Astrocyte (in vitro differentiated cells and primary cell): Measurements from ENCODE around the gene TPRG1. TPM values are rescaled to one million over a fixed set of nuclear protein-coding genes. Genes with fewer than 3 reads are reported as not detected.

Experiments
- DNase-seq: peaks from one replicate; pipeline ENCODE4 v3.0.0-alpha.2; 2010; ENCODE audit warnings: low read depth
- FAIRE-seq: peaks from 2 replicates; lab custom pipeline; 2011; peaks lifted over from hg19 to GRCh38; lab: Jason Lieb, UNC
- H2AFZ ChIP-seq: 2 replicates; pipeline ENCODE4 v1.6.0; 2012; ENCODE audit warnings: low read depth, low read length, inconsistent platforms
- H3K27ac ChIP-seq: 2 replicates; pipeline ENCODE4 v1.5.1; 2011; ENCODE audit warnings: low read depth, low read length, inconsistent platforms
- H3K27me3 ChIP-seq: 2 replicates; pipeline ENCODE4 v1.6.0; 2011; ENCODE audit warnings: low read length, inconsistent platforms; ENCODE audit not compliant: insufficient read depth
- H3K36me3 ChIP-seq: 2 replicates; pipeline ENCODE4 v1.5.1; 2011; ENCODE audit warnings: low read length, inconsistent platforms; ENCODE audit not compliant: insufficient read depth
- H3K4me1 ChIP-seq: 2 replicates; pipeline ENCODE4 v1.5.1; 2011; ENCODE audit warnings: low read length, inconsistent platforms; ENCODE audit not compliant: insufficient read depth
- H3K4me2 ChIP-seq: 2 replicates; pipeline ENCODE4 v1.6.0; 2012; ENCODE audit warnings: low read length, inconsistent platforms
- H3K4me3 ChIP-seq: 2 replicates; pipeline ENCODE4 v1.5.1; 2011; ENCODE audit warnings: low read depth, mild to moderate bottlenecking, low read length, inconsistent platforms; ENCODE audit not compliant: insufficient read depth
- H3K79me2 ChIP-seq: 2 replicates; pipeline ENCODE4 v1.6.0; 2012; ENCODE audit warnings: mild to moderate bottlenecking, low read length, inconsistent platforms; ENCODE audit not compliant: insufficient read depth
- H3K9ac ChIP-seq: 2 replicates; pipeline ENCODE4 v1.6.0; 2012; ENCODE audit warnings: mild to moderate bottlenecking, low read length, inconsistent platforms
- H3K9me3 ChIP-seq: 2 replicates; pipeline ENCODE4 v1.5.1; 2012; ENCODE audit warnings: low read depth, mild to moderate bottlenecking, low read length, inconsistent platforms; ENCODE audit not compliant: insufficient read depth
- H4K20me1 ChIP-seq: 2 replicates; pipeline ENCODE4 v1.6.0; 2012; ENCODE audit warnings: low read length, inconsistent platforms; ENCODE audit not compliant: insufficient read depth
- H3K27ac Mint-ChIP-seq: one replicate; pipeline ENCODE4 v1.8.0; 2021; ENCODE audit warnings: mild to moderate bottlenecking, mixed read lengths; ENCODE audit not compliant: unreplicated experiment
- H3K27me3 Mint-ChIP-seq: one replicate; pipeline ENCODE4 v1.8.0; 2021; ENCODE audit warnings: low read depth, mixed read lengths; ENCODE audit not compliant: unreplicated experiment
- H3K36me3 Mint-ChIP-seq: one replicate; pipeline ENCODE4 v1.8.0; 2021; ENCODE audit warnings: low read depth, mixed read lengths; ENCODE audit not compliant: unreplicated experiment
- H3K4me1 Mint-ChIP-seq: one replicate; pipeline ENCODE4 v1.8.0; 2021; ENCODE audit warnings: low read depth, mixed read lengths; ENCODE audit not compliant: unreplicated experiment
- H3K4me3 Mint-ChIP-seq: one replicate; pipeline ENCODE4 v1.8.0; 2021; ENCODE audit warnings: mild to moderate bottlenecking, moderate library complexity, mixed read lengths; ENCODE audit not compliant: unreplicated experiment
- H3K9me3 Mint-ChIP-seq: one replicate; pipeline ENCODE4 v1.8.0; 2021; ENCODE audit warnings: mild to moderate bottlenecking, mixed read lengths; ENCODE audit not compliant: unreplicated experiment
- CTCF ChIP-seq: IDR thresholded peaks from 2 replicates; pipeline ENCODE4 v1.5.1; 2011; ENCODE audit warnings: low read depth, mild to moderate bottlenecking, inconsistent platforms, low read length, moderate library complexity; ENCODE audit not compliant: insufficient read depth
- EZH2 ChIP-seq: IDR thresholded peaks from 2 replicates; pipeline ENCODE4 v1.6.1; 2012; ENCODE audit warnings: mild to moderate bottlenecking, low read length, inconsistent platforms; ENCODE audit not compliant: insufficient read depth
- total RNA-seq: library from RNA; stranded (reverse); gene quantifications from 2 replicates; pipeline ENCODE4 v1.2.1, GENCODE V29; 2021

The TPRG1 gene
- total RNA-seq, 1 donor from 2014 or later: 1.1 TPM

GRCh38 chr3:189212681-189213080 is 40.9 kb downstream of the TPRG1 start:
- H3K27ac Mint-ChIP-seq: no peak overlapping the region

GRCh38 chr3:189214651-189215050 is 42.9 kb downstream of the TPRG1 start:
- Histone ChIP-seq H4K20me1 (no peaks in the 10 kb centered on the region), H3K9me3 (no peaks in the 10 kb centered on the region), H2AFZ (no peak overlapping the region), H3K27ac (no peak overlapping the region), H3K36me3 (no peaks in the 10 kb centered on the region), H3K27me3 (no peaks in the 10 kb centered on the region), H3K4me3 (no peak overlapping the region), H3K4me1 (no peaks in the 10 kb centered on the region), H3K9ac (no peak overlapping the region), H3K79me2 (no peaks in the 10 kb centered on the region), H3K4me2 (no peak overlapping the region)
- no peak for TF ChIP-seq EZH2
- TF ChIP-seq CTCF: no peak
- Mint-ChIP-seq H3K4me3 (no peak overlapping the region), H3K4me1 (no peaks in the 10 kb centered on the region), H3K36me3 (no peaks in the 10 kb centered on the region), H3K27me3 (no peaks in the 10 kb centered on the region), H3K27ac (no peak overlapping the region), H3K9me3 (no peaks in the 10 kb centered on the region)
- no peak for FAIRE-seq
- no peak for DNase-seq

More at GRCh38 chr3:189212681-189213080, 40.9 kb downstream of the TPRG1 start:
- Histone ChIP-seq H3K79me2 (no peaks in the 10 kb centered on the region), H3K9ac (no peak overlapping the region), H2AFZ (no peak overlapping the region), H4K20me1 (no peaks in the 10 kb centered on the region), H3K9me3 (no peaks in the 10 kb centered on the region), H3K4me1 (no peaks in the 10 kb centered on the region), H3K27ac (no peak overlapping the region), H3K4me2 (no peak overlapping the region), H3K4me3 (no peak overlapping the region), H3K27me3 (no peaks in the 10 kb centered on the region), H3K36me3 (no peaks in the 10 kb centered on the region)
- H3K9me3 Mint-ChIP-seq: peaks cover under 1% of the 10 kb centered on the region
- H3K4me3 Mint-ChIP-seq: no peak overlapping the region
- FAIRE-seq: no peak
- no peaks in the 10 kb centered on the region for H3K4me1 Mint-ChIP-seq
- H3K27me3 Mint-ChIP-seq: peaks cover 7% of the 10 kb centered on the region
- TF ChIP-seq CTCF: no peak
- TF ChIP-seq EZH2: no peak
- no peaks in the 10 kb centered on the region for H3K36me3 Mint-ChIP-seq
- DNase-seq: no peak

- H3K27ac Mint-ChIP-seq: no peak overlapping the region
- Histone ChIP-seq H3K27ac (no peak overlapping the region), H3K4me2 (no peak overlapping the region), H3K79me2 (no peaks in the 10 kb centered on the region), H3K9me3 (no peaks in the 10 kb centered on the region), H3K4me1 (no peaks in the 10 kb centered on the region), H2AFZ (no peak overlapping the region), H3K36me3 (no peaks in the 10 kb centered on the region), H3K9ac (no peak overlapping the region), H4K20me1 (no peaks in the 10 kb centered on the region), H3K27me3 (no peaks in the 10 kb centered on the region), H3K4me3 (no peak overlapping the region)
- FAIRE-seq: no peak
- H3K4me3 Mint-ChIP-seq: no peak overlapping the region
- no peaks in the 10 kb centered on the region for H3K9me3 Mint-ChIP-seq
- no peaks in the 10 kb centered on the region for H3K36me3 Mint-ChIP-seq
- TF ChIP-seq EZH2: no peak
- no peak for TF ChIP-seq CTCF
- no peak for DNase-seq
- H3K4me1 Mint-ChIP-seq: no peaks in the 10 kb centered on the region
- peaks cover 2% of the 10 kb centered on the region for H3K27me3 Mint-ChIP-seq
Observed at GRCh38 chr3:189222927-189223636, 51.3 kb downstream of the TPRG1 start.
